ENCODE results near the gene MYL11.
A peak's percentile ranks its signal among the peaks of the same experiment; 100 is the strongest.

MYL11 gene

DNA sequence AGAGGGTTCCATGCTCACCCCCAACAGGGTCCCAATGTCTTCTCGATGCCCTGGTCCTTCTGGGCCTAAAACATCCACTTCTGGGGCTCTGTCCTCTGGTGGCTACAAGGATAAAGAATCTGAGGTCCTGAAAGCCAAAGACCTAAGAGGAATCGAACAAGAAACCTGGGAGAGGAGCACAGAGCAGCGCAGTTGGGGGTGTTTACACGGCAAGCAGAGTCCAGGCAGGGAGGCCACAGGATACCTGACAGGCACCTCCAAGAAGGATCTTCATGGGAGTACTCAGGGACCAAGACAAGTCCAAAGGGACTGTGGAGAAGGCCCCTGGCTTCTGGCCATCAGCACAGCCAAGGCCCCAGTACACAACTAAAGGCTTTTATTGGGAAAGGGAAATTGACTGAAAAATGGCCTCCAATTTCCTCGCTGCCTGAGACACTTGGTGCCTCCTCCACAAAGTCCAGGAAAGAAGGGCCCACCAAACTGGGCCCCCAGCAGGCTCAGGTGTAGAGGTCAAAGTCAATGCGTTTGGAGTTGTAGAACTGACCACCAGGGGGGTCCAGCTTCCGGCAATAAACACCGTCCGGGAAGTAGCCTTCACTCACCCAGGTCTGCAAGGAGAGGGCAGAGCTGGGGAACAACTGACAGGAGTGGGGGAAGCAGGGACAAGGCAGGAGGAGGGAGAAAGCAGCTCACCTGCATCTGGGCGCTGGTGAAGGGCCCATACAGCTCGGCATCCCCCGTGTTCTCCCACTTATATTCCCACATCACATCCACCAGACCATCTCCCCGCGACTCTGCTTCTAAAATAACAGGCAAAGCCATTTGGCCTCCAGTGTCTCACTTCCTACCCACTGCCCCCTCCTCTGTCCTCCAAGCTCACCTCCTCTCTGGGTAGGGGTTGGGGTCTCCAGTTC lies 21.9 kb upstream of the MYL11 start:
- no peak for DNase-seq (ENCODE audit: low read depth)
- no peak overlapping the region for H3K4me3 ChIP-seq (ENCODE audit: low read depth, low read length)

DNA sequence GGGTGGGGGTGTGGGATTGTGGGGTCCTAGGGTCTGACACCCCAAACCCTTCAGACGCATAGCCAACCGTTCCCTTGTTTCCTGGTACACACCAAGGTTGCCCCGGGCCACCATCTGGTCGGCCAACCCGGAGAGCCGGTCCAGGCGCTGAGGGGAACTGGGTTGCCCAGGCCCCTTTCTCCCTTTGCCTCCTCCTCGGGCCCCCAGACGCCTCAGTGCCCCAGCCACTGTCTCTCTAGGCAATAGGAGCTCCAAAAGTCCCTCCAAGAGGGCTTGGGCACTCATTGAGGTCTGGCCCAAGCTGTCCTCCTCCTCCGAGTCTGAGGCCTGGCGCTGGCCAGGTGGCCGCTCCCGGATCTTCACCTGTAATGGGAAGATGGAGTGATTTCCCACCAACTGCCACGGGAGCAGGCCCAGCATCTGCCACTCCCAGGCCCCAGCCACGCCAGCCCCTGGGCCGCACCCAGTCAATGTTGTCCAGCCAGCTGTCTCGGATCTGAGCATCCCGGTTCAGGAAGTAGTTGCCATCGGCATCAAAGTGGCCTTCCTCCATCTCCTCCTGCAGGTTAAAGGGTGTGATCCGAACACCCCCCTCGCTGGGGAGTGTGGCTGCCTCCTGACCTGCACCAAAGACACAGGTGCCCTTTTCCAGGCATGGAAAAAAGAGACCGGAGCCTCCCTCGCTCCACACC lies 21.0 kb upstream of the MYL11 start:
- no peak for DNase-seq (ENCODE audit: low read depth)
- H3K4me3 ChIP-seq (ENCODE audit: low read depth, low read length) = peak overlapping the region; percentile 82

DNA sequence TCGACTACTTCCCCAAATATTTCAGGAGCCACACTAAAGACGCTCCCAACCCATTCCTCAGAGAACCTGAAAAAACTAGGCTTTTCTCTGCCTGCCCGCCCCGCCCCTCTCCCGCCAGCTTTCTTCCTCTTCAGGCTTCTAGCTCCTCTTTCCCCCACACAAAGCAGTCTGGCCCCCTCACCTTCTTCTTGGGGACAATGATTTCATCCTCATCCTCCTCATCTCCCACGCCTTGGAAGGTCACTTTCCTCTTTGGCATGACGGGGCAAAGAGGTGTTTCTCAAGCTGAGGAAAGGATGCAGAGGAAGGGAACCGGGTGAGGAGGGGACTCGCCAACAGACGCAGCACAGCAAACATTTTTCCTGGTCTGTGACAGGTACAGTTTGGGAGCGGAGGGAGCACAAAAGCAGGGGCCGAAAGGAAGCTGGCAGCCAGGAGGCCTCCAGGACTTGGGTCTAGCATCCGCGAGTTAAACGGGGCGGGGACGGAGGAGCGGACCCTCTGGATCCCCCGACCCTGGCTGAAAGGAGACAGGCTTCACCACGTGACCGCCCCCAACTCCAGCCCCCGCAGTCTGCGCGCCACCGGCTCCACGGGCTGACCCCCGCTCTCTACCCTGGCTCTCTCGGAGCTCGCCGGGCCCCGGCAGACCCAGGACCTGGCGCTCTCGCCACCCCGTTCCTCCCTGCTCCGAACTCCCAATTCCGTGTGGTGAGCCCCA lies 20.0 kb upstream of the MYL11 start:
- peak overlapping the region; percentile 82 for H3K4me3 ChIP-seq (ENCODE audit: low read depth, low read length)
- DNase-seq (ENCODE audit: low read depth) = no peak

DNA sequence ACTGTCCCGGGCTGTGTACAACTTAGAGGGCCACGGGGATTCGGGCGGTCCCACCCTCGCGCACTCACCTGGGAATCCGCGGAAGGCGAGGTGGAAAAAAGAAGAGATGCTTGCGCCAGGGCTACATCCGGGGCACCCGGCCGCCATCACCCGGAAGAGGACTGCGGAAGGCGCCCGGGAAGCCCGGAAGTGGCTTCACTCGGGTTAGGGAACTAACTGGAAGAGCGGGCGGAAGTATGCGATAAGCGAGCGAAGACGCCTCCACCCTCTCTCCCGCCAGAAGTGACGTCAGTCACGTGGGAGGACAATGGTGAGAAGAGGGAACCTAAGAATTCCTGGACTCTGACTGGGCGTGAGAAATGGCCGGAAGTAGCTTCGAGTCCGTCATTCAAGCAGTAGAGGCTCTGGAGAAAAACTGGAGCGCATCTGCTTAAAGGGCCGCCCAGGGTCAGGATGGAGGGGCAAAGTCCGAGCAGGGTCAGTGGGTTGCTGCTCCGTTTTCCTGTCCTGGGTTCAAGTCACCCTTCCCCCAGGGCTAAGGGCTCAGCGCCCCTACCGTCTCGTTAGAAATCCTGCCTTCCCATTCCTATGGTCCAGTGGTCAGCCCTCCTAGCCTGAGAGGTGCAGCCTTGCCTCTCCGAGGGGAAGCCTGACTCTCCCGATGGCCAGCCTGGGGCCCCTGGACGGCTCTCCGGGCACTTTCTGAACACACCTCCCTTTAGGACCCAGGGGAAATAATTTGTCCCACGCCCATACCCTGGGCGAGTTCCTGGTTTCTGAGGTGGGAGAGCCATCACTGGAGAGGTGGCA lies 19.3 kb upstream of the MYL11 start, which contains the start of gene CD2BP2:
Gene CD2BP2 (minus strand): TSS at position 165 of the 810 bp plus-strand sequence. CDS start 627 bp downstream, outside the sequence.
- DNase-seq (ENCODE audit: low read depth) = peak; percentile 99
- peak within 1 kb of the TSS; percentile 82 for H3K4me3 ChIP-seq (ENCODE audit: low read depth, low read length)

DNA sequence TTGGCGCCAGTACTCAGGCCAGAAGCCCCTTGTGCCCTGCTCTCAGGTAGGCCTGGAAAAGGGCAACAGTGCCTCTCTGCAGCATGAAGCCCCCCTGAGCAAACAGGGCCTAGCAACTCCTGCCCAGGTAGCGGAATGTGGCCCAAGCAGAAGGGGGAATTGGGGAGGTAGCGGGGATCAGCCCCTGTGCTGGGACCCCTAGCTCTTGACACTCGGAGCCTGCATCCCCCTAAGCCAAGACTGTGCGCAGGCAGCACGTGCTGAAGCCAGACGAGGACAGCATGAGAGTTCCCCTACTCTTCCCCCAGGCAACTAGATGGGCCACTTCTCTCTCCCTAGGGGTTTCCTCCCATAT lies 18.7 kb upstream of the MYL11 start:
- peak overlapping the region; percentile 82 for H3K4me3 ChIP-seq (ENCODE audit: low read depth, low read length)
- DNase-seq (ENCODE audit: low read depth) = no peak

DNA sequence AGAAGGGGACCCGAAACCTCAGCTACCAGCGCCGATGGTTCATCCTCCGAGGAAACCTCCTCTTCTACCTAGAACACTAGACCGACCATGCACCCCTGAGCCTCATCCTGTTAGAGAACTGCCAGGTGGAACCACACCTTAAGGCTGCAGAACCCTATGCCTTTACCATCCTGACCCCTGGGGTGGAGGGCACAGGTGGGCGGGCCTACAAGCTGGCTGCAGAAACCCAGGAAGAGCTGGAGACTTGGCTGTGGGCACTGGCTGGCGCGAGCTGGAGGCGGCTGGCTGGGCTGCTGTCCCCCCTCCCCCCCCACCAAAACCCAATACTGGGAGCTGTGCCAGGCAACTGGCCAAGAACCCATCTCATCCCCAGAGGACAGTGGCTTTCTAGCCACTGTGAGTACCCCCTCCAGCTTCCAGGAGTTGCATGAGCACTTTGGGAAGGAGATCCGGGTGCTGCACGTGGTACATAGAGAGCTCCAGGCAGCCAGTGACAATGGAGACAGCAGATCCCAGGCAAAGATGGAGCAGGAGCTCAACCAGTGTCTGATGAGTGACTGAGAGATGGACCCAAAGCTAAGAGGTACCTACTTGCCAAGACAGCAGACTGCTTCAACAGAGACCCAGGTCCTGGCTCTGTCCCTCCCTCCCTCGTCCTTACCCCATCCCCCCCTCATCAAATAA lies 18.1 kb upstream of the MYL11 start:
- H3K4me3 ChIP-seq (ENCODE audit: low read depth, low read length) = no peak overlapping the region
- DNase-seq (ENCODE audit: low read depth) = no peak

DNA sequence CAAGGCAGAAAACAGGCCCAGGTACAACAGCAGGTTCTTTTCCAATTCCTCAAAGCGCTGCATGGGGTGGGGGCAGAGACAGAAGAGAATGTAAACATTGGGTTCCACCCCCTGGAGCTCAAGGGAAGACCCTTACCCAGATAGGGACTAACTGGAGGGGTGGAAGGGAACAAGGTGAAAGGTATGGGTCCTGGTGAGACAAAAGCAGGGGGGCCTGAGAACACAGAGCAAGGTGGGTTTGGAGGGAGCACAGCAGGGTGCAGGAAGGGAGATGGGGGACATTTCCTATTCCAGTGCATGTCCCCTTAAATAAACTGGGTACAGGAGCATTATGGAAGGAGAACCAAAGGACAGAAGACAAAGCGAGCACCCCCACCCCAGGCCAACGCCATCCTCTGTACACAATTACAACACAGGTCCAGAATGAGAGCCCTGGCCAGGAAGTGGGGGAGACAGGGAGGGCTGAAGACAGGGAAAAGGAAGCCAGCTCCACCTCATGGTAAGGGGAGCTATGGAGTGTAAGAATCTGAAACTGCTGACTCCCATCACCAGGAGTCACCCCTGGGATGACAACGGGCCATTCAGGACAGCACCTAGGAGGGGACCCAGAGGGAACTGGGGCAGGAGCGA lies 17.4 kb upstream of the MYL11 start:
- no peak for DNase-seq (ENCODE audit: low read depth)

DNA sequence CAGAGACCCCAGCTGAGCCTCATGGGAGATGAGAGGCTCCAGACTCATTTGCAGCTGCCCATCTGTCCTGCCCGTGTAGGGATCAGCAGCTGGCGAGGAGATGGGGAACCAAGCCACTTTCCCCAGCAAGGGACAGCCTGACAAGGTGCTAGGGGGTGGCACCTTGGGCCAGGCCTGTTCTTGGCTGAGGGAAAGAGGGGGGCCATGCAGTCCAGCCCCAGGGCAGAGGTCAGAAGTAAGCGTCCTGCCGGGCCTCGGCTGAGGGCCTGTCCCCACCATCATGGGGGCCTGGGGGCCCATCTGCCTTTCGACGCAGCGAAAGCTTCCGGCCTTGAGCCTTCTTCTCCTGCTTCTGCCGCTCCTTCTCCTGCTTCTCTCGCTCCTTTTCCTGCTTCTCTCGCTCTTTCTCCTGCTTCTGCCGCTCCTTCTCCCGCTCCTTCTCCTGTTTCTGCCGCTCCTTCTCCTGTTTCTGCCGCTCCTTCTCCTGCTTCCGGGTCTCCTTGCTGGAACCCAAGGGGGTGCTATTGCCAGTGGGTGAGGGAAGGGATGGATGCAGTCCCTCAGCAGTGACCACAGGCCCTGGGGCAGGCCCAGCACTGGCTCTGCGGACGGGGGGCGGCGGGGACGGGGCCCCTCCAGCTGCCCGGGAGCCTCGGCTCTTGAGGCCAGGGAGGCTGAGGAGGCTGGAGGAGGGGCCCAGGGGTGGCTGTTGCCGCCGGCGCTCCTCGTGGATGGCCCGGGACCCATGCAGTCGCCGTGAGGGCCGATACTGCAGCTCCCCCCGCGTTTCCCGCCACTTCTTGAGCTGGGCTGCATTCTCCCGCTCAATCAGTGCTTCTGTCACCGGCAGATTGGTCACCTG lies 16.7 kb upstream of the MYL11 start:
- no peak for DNase-seq (ENCODE audit: low read depth)
- H3K4me3 ChIP-seq (ENCODE audit: low read depth, low read length) = no peak overlapping the region

More for the DNA sequence above, 17.4 kb upstream of the MYL11 start:
- H3K4me3 ChIP-seq (ENCODE audit: low read depth, low read length) = no peak overlapping the region

DNA sequence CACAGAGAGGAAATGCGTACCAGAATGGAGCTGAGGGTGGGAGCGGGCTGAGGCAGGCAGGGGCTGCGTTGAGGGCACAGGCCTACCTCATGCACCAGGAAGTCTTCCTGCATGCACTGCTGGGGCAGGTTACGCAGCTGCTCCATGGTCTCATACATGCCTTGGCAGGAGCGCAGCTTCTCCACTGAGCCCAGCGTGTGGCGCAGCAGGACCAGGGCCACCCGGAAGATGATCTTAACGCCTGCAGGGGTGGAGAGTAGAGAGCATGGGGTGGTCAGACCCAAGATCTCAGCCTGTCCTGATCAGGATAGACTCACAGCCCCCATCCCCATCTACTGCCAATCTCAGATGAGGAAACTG lies 16.0 kb upstream of the MYL11 start:
- H3K4me3 ChIP-seq (ENCODE audit: low read depth, low read length) = no peak overlapping the region
- DNase-seq (ENCODE audit: low read depth) = no peak

DNA sequence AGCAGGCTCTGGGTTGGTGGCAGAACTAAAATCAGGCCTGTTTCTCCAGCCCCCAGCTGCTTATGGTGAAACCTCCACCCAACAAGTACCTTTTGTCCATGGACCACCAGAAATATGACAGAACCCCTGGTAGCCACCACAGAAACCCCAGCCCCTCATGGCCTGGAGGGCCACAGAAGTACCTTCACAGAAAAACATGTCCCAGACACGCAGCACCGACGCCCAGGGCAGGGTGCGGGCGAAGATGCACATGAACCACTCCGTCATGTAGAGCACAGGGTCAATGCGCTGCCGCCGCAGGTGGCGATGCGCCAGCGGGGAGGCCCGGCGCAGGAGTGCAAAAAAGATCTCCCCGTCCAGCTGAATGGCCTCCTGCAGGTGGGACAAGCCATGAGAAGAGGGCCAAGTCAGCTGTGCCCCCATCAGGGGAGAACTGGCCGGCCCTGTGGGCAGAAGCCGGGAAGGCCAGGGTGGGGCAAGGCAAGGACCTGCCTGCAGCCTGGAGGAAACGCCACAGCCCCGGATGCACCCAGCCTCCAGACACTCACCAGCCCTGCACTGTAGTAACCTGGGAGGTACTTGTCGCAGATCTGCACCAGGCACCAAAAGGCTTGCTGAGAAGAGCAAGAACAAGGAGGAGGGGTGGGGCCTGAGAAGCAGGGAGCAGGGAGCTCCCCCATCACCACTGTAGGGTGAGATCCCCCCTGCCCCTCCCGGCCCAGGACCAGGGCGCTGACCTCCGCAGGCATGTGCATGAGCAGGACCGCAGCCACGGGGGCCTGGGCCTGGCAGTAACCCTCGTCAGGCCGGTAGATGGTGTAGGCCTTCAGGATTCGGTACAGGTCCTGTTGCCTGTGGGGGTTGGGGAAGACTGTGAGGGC lies 15.4 kb upstream of the MYL11 start:
- no peak for DNase-seq (ENCODE audit: low read depth)
- H3K4me3 ChIP-seq (ENCODE audit: low read depth, low read length) = no peak overlapping the region

DNA sequence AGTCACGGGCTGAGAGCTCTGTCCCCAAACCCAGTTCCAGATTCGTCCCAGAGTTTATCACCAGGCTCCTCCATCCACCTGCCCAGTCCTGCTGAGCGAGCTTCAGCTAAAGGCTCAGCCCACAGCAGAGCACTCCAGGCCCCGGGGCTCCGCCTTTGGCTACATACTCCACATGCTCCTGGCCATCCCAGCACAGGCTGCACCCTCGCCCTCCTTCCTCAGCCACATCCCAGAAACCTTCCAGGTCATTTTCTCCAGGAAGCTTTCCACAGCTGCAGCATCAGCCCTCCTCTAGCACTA lies 14.8 kb upstream of the MYL11 start:
- no peak overlapping the region for H3K4me3 ChIP-seq (ENCODE audit: low read depth, low read length)
- DNase-seq (ENCODE audit: low read depth) = no peak

DNA sequence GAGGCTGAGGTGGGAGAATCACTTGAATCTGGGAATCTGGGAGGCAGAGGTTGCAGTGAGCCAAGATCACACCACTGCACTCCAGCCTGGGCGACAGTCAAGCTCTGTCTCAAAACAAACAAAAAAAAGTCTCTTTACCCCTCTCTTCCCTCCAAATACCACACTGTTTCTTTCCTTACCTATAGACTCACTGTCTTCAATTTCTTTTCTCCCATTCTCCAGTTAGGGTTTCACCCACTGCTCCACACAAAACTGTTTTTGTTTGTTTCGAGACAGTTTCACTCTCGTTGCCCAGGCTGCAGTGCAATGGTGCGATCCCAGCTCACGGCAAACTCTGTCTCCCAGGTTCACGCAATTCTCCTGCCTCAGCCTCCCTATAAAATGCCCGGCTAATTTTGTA lies 13.4 kb upstream of the MYL11 start:
- DNase-seq (ENCODE audit: low read depth) = no peak
- H3K4me3 ChIP-seq (ENCODE audit: low read depth, low read length) = no peak overlapping the region

DNA sequence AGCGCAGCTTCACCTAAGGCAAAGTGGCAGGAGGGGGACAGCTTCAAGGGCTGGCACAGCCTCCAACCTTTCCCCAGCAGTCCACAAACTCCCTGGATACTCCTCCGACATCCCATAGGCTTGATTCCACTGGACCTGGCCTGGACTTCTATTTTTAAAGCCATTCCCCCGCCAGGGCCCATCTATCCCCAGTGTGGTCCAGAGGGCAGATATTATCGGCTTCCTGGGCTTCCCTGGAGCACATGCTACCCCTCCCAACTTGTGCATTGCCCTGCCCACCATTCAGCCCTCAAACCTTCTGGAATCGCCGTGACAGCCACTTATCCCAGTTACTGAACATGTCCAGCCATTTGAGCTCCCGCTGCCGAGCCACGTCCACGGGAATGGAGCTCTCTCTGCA lies 9.4 kb upstream of the MYL11 start:
- no peak for DNase-seq (ENCODE audit: low read depth)
- H3K4me3 ChIP-seq (ENCODE audit: low read depth, low read length) = no peak overlapping the region

DNA sequence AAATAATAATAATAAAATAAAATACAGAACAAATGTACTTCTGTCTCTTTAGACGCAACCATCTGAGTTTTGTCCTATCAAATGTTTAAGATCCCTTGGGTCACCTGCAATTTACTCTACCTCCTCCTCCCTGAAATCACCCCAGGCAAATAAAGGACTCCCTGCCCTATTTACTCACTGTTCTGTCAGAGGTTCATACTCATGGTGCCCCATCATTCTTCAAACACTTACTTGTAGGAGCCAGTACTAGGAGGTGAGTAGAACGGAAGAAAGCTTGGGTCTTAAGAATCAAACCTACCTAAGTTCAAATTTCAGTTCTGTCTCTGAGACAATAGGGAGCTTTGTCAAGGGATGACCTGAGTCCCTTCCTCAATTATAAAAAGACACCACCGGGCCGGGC lies 8.1 kb upstream of the MYL11 start:
- no peak overlapping the region for H3K4me3 ChIP-seq (ENCODE audit: low read depth, low read length)
- DNase-seq (ENCODE audit: low read depth) = no peak

DNA sequence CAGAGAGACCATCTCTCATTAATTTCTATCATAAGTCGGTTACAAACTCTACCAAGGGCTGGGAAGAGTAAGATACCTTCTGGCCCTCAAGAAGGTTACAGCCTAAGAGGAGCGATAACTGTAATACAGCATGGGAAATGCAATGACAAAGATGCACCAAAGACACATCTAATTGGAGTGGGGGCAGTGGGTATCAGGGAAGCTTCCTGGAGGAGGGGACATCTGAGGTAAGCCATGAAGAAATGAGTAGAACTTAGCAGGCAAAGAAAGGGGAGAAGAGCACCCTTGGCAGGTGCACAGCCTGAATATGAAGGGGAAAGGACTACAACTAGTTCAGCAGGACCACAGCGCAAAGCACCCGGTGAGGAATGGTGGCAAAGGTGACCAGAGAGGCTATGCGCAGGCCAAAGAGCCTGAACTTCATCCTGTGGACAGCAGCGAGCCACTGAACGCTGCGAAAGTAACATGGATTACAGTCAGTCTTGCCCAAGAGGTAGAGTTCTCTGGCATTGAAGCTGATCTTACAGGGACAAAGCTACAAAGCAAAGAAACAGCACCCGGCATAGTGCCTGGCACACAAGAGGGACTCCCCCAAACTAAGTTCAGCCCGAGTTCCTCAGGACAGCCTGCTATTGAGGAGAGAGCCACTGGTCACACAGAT lies 7.1 kb upstream of the MYL11 start:
- DNase-seq (ENCODE audit: low read depth) = no peak
- peak overlapping the region; percentile 89 for H3K4me3 ChIP-seq (ENCODE audit: low read depth, low read length)

DNA sequence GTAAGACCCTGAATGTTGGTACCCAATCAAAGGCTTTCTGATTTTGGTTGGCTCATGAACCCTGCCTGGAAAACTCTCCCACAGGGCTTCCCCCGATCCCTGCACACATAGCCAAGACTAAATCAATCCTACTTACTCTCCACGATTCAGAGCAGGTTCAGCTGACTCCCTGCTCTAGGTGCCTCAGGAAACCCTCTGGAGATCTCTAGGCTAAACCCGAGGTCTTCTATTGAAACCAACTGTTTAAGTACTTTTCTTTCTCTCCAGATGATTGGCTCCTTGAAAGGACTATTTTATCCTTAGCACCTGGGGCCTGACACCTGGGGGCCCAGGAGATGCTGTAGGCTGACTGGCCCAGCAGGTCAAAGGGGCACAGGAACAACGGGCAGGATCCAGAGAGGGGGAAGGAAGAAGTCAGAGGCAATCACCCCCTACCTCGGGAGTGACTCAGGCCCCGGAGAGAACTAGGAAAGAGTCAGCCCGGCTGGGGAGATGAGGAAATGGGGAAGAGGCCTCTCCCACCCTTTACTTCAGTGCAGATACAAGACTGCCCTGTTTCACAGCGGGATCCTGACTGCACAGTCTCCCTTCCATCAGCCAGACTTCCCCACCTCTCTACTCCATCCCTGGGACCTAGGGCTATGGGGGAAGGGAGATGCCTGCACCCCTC lies 6.3 kb upstream of the MYL11 start:
- DNase-seq (ENCODE audit: low read depth) = no peak
- peak overlapping the region; percentile 89 for H3K4me3 ChIP-seq (ENCODE audit: low read depth, low read length)

Measured in skeletal muscle cell (primary cell).